ENCODE measurements around the gene MAG. TPM values are rescaled to one million over a fixed set of nuclear protein-coding genes. Genes with fewer than 3 reads are reported as not detected.

The MAG gene
- total and polyA plus RNA-seq, 2 of the 8 experiments (the other 6 are each of a cell fraction or from before 2014, with no cell fraction given) = 0.20 to 1.3 TPM

- TF ChIP-seq, protein P1, sequence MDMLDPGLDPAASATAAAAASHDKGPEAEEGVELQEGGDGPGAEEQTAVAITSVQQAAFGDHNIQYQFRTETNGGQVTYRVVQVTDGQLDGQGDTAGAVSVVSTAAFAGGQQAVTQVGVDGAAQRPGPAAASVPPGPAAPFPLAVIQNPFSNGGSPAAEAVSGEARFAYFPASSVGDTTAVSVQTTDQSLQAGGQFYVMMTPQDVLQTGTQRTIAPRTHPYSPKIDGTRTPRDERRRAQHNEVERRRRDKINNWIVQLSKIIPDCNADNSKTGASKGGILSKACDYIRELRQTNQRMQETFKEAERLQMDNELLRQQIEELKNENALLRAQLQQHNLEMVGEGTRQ (IDR thresholded peaks at IDR 0.05; ENCODE audit: low read length) = no peak
Observed at GRCh38 chr19:35340431-35340830, 48.5 kb downstream of the MAG start (continued).

Measured in H1 (cell line).